Measurements from ENCODE around the gene CHAC1.

GRCh38 chr15:40984964-40985363 is 31.7 kb downstream of the CHAC1 start:
- TF ChIP-seq CTCF (conservative IDR thresholded peaks at IDR 0.05) (no peak), EZH2 (IDR thresholded peaks at IDR 0.05; ENCODE audit: low read depth) (no peak)

Data from PC-9 (cell line).